ENCODE measurements around the gene ITGB5. TPM values are rescaled to one million over a fixed set of nuclear protein-coding genes. Genes with fewer than 3 reads are reported as not detected.

Gene ITGB5
- total and polyA plus RNA-seq, 4 donors = 101 to 369 (median 292) TPM

GRCh38 chr3:124776856-124777255 lies 110.3 kb downstream of the ITGB5 start:
- no peak for ATAC-seq (ENCODE audit: low FRiP score)
- 89 to 90% methylated on average over 5 of the region's 5 CpGs for WGBS, 2 donors
- Histone ChIP-seq H3K4me1 (ENCODE audit: control insufficient read depth in 1 of 2, insufficient read depth in 2 of 2, low read length in 2 of 2) (peaks cover 0 to 5% of the 10 kb centered on the region in 2 donors), H3K4me3 (ENCODE audit: low read length in 2 of 2) (no peak overlapping the region), H3K27me3 (ENCODE audit: control insufficient read depth in 1 of 2, insufficient read depth in 2 of 2, low read length in 1 of 2) (no peaks in the 10 kb centered on the region), H3K9me3 (ENCODE audit: control insufficient read depth, low read length) (no peaks in the 10 kb centered on the region), H3K27ac (ENCODE audit: low read depth in 1 of 2, low read length in 2 of 2) (no peak overlapping the region), H3K36me3 (ENCODE audit: control insufficient read depth in 1 of 2, insufficient read depth in 2 of 2, low read length in 1 of 2) (no peaks in the 10 kb centered on the region)
- intact Hi-C loops (cut with DNase I) = loop anchor here in 1 of 2 donors (5.0 kb wide), 1 partner anchor 35 kb away; no protein-coding TSS in a partner anchor
- DNase-seq = peak; percentile 35 to 57

DNA sequence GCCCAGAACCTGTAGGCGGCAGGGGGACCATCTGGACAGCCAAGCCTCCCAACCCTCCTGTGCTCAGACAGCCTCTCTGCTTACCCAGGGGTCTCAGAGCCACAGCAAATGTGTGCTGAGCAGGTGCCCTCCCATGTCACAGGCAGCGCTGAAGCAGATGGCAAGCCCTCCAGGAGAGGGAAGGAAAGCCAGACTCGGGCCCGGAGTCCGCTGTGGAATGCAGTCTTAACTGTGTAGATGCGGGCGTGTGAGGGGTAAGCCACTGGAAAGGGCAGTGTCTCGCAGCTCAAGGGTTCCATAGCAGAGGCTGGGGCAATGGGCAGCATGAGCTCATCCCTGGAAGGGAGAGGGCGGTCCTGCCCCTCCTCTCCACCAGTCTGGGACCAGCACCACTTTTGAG lies 111.3 kb downstream of the ITGB5 start:
- H3K4me3 ChIP-seq (ENCODE audit: low read length in 2 of 2) = no peak overlapping the region
- WGBS, 2 donors = 52 to 80% methylated on average over 9 of the region's 9 CpGs

GRCh38 chr3:124774841-124775402 lies 112.2 kb downstream of the ITGB5 start:
- no peaks in the 10 kb centered on the region for H3K9me3 ChIP-seq (ENCODE audit: control insufficient read depth, low read length)
- WGBS, 2 donors = 84 to 92% methylated on average over 7 of the region's 7 CpGs
- DNase-seq (peak; percentile 21 to 38), ATAC-seq (ENCODE audit: low FRiP score) (no peak)
- H3K27ac ChIP-seq (ENCODE audit: low read depth in 1 of 2, low read length in 2 of 2) = peak overlapping the region in 1 of 2 donors; percentile 83
- H3K4me1 ChIP-seq (ENCODE audit: control insufficient read depth in 1 of 2, insufficient read depth in 2 of 2, low read length in 2 of 2) = peaks cover 0 to 2% of the 10 kb centered on the region in 2 donors
- intact Hi-C loops (cut with DNase I) = loop anchor here in 1 of 2 donors (5.0 kb wide), 2 partner anchors 37 to 67 kb away; no protein-coding TSS in a partner anchor
- no peaks in the 10 kb centered on the region for H3K36me3 ChIP-seq (ENCODE audit: control insufficient read depth in 1 of 2, insufficient read depth in 2 of 2, low read length in 1 of 2)
- H3K27me3 ChIP-seq (ENCODE audit: control insufficient read depth in 1 of 2, insufficient read depth in 2 of 2, low read length in 1 of 2) = no peaks in the 10 kb centered on the region
- no peak overlapping the region for H3K4me3 ChIP-seq (ENCODE audit: low read length in 2 of 2)

More for the DNA sequence above, 111.3 kb downstream of the ITGB5 start:
- peak; percentile 35 to 67 for DNase-seq
- H3K27me3 ChIP-seq (ENCODE audit: control insufficient read depth in 1 of 2, insufficient read depth in 2 of 2, low read length in 1 of 2) = no peaks in the 10 kb centered on the region
- H3K27ac ChIP-seq (ENCODE audit: low read depth in 1 of 2, low read length in 2 of 2) = peak overlapping the region in 1 of 2 donors; percentile 0
- intact Hi-C loops (cut with DNase I) = loop anchor here in 1 of 2 donors (5.0 kb wide), 1 partner anchor 36 kb away; no protein-coding TSS in a partner anchor
- H3K9me3 ChIP-seq (ENCODE audit: control insufficient read depth, low read length) = no peaks in the 10 kb centered on the region
- H3K4me1 ChIP-seq (ENCODE audit: control insufficient read depth in 1 of 2, insufficient read depth in 2 of 2, low read length in 2 of 2) = peaks cover 0 to 4% of the 10 kb centered on the region in 2 donors
- no peak for ATAC-seq (ENCODE audit: low FRiP score)
- H3K36me3 ChIP-seq (ENCODE audit: control insufficient read depth in 1 of 2, insufficient read depth in 2 of 2, low read length in 1 of 2) = no peaks in the 10 kb centered on the region

DNA sequence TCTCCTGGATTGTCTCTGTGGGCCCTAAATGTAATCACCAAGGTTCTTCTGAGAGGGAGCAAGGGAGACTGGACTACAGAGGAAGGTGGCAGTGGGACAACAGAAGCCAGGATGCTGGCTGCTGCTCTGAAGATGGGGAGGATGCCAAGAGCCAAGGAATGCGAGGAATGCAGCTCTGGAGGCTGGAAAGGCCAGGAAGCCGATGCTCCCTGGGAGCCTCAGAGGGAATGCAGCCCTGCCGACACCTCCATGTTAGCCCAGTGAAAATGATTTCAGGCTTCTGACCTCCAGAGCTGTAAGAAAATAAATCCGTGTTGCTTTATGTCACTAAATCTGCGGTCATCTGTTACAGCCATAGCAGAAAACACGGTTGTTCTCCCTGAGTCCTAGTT lies 112.8 kb downstream of the ITGB5 start:
- Histone ChIP-seq H3K9me3 (ENCODE audit: control insufficient read depth, low read length) (no peaks in the 10 kb centered on the region), H3K4me1 (ENCODE audit: control insufficient read depth in 1 of 2, insufficient read depth in 2 of 2, low read length in 2 of 2) (peaks cover 0 to 2% of the 10 kb centered on the region in 2 donors), H3K4me3 (ENCODE audit: low read length in 2 of 2) (no peak overlapping the region), H3K27me3 (ENCODE audit: control insufficient read depth in 1 of 2, insufficient read depth in 2 of 2, low read length in 1 of 2) (no peaks in the 10 kb centered on the region), H3K36me3 (ENCODE audit: control insufficient read depth in 1 of 2, insufficient read depth in 2 of 2, low read length in 1 of 2) (no peaks in the 10 kb centered on the region), H3K27ac (ENCODE audit: low read depth in 1 of 2, low read length in 2 of 2) (peak overlapping the region in 1 of 2 donors; percentile 83)
- intact Hi-C loops (cut with DNase I) = loop anchor here in 1 of 2 donors (5.0 kb wide), 1 partner anchor 68 kb away; no protein-coding TSS in a partner anchor
- DNase-seq (peak; percentile 79 to 88), ATAC-seq (ENCODE audit: low FRiP score) (peak; percentile 39)
- 5 to 19% methylated on average over 6 of the region's 6 CpGs for WGBS, 2 donors

- Histone ChIP-seq H3K4me3 (ENCODE audit: low read length in 2 of 2) (no peak overlapping the region), H3K27ac (ENCODE audit: low read depth in 1 of 2, low read length in 2 of 2) (peak overlapping the region in 1 of 2 donors; percentile 35), H3K4me1 (ENCODE audit: control insufficient read depth in 1 of 2, insufficient read depth in 2 of 2, low read length in 2 of 2) (peaks cover 0 to 2% of the 10 kb centered on the region in 2 donors), H3K36me3 (ENCODE audit: control insufficient read depth in 1 of 2, insufficient read depth in 2 of 2, low read length in 1 of 2) (peaks cover 0 to 2% of the 10 kb centered on the region in 2 donors), H3K27me3 (ENCODE audit: control insufficient read depth in 1 of 2, insufficient read depth in 2 of 2, low read length in 1 of 2) (no peaks in the 10 kb centered on the region), H3K9me3 (ENCODE audit: control insufficient read depth, low read length) (no peaks in the 10 kb centered on the region)
- intact Hi-C loops (cut with DNase I) = loop anchor here in 1 of 2 donors (5.0 kb wide), 1 partner anchor 69 kb away; no protein-coding TSS in a partner anchor
- DNase-seq (peak; percentile 38 to 64), ATAC-seq (ENCODE audit: low FRiP score) (no peak)
- WGBS, 2 donors = 93 to 95% methylated on average over 17 of the region's 17 CpGs
These were observed 113.5 kb downstream of the ITGB5 start for GRCh38 chr3:124773351-124774326.

DNA sequence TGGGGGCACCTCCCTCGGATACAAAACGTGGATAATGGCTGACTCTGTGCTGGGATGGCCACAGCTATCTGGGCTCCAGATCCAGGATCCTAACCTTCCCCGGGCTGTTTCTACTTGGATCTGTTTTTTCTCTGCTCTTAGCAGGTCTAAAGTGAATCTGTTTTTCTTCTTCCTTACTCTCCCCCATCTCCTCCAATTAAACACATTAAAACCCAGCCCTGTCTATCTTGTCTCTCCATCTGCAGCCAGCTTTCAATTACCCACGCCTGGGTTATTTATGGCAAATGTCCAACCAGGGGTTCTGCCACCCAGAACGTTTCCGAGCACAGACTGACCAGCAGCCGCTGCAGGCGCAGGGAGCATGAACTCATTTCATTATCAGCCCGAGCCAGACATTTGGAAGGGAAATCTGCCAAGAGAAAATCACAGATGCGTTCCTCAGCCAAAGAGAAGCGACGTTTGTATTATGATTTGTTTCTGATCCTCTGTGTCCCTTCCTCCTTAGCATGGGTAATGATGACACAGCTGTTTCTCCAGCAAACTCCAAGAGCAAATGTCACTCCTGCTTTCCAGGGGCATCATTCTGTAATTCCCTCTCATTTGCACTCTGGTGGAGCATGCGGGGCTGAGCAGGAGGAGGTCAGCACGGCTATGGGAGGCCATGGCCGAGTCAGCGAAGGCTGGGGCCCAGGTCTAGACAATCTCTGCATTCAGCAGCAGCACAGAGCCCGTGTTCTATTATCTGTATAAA lies 114.9 kb downstream of the ITGB5 start:
- ATAC-seq (ENCODE audit: low FRiP score) (peak; percentile 51), DNase-seq (peak in 1 of 2 donors; percentile 58)
- peaks cover 0 to 3% of the 10 kb centered on the region in 2 donors for H3K36me3 ChIP-seq (ENCODE audit: control insufficient read depth in 1 of 2, insufficient read depth in 2 of 2, low read length in 1 of 2)
- no peak overlapping the region for H3K4me3 ChIP-seq (ENCODE audit: low read length in 2 of 2)
- WGBS, 2 donors = 22% methylated on average over 17 of the region's 17 CpGs
- peaks cover 0 to 2% of the 10 kb centered on the region in 2 donors for H3K4me1 ChIP-seq (ENCODE audit: control insufficient read depth in 1 of 2, insufficient read depth in 2 of 2, low read length in 2 of 2)
- H3K9me3 ChIP-seq (ENCODE audit: control insufficient read depth, low read length) = no peaks in the 10 kb centered on the region
- H3K27me3 ChIP-seq (ENCODE audit: control insufficient read depth in 1 of 2, insufficient read depth in 2 of 2, low read length in 1 of 2) = no peaks in the 10 kb centered on the region
- peak overlapping the region in 1 of 2 donors; percentile 14 for H3K27ac ChIP-seq (ENCODE audit: low read depth in 1 of 2, low read length in 2 of 2)
- intact Hi-C loops (cut with DNase I) = loop anchor here in 1 of 2 donors (5.0 kb wide), 1 partner anchor 70 kb away; no protein-coding TSS in a partner anchor

GRCh38 chr3:124771083-124771445 lies 116.1 kb downstream of the ITGB5 start:
- DNase-seq (no peak), ATAC-seq (ENCODE audit: low FRiP score) (no peak)
- Histone ChIP-seq H3K4me3 (ENCODE audit: low read length in 2 of 2) (no peak overlapping the region), H3K9me3 (ENCODE audit: control insufficient read depth, low read length) (no peaks in the 10 kb centered on the region), H3K36me3 (ENCODE audit: control insufficient read depth in 1 of 2, insufficient read depth in 2 of 2, low read length in 1 of 2) (peaks cover 0 to 3% of the 10 kb centered on the region in 2 donors), H3K27ac (ENCODE audit: low read depth in 1 of 2, low read length in 2 of 2) (no peak overlapping the region), H3K4me1 (ENCODE audit: control insufficient read depth in 1 of 2, insufficient read depth in 2 of 2, low read length in 2 of 2) (peaks cover 0 to 2% of the 10 kb centered on the region in 2 donors), H3K27me3 (ENCODE audit: control insufficient read depth in 1 of 2, insufficient read depth in 2 of 2, low read length in 1 of 2) (no peaks in the 10 kb centered on the region)
- intact Hi-C loops (cut with DNase I) = loop anchor here in 1 of 2 donors (5.0 kb wide), 1 partner anchor 71 kb away; no protein-coding TSS in a partner anchor
- WGBS, 2 donors = 76 to 77% methylated on average over 2 of the region's 2 CpGs
